OCI-LY3 (cell line): ENCODE data around the gene LSM4.

Source experiments
- EZH2phosphoT487 ChIP-seq: fragments of 200-600 bp; shearing (Covaris generic); IDR thresholded peaks from 2 replicates; pipeline ENCODE4 v1.6.1; 2018; ENCODE audit warnings: antibody characterized with exemption, mixed run types, low read depth
- TF ChIP-seq, protein P1 (sequence below): fragments of 200-600, 300-600 bp; sonication (generic); IDR thresholded peaks from 2 replicates; pipeline ENCODE4 v1.5.1; 2014; ENCODE audit warnings: antibody characterized with exemption, low read length, low read depth

DNA sequence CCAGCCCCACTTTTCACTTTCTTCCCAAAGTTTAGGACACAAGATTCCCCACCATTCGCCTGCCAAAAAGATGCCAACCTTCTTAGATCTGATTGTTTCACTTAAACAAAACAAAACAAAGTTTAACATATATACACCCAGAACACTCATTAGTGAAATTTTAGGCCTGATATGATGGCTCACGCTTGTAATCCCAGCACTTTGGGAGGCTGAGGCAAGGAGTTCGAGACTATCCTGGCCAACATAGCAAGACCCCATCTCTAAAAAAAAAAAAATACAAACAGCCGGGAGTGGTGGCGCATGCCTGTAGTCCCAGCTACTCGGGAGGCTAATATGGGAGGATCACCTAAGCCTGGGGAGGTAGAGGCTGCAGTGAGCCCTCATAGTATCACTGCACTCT, 22.4 kb upstream of the LSM4 start:
- TF ChIP-seq, protein P1, sequence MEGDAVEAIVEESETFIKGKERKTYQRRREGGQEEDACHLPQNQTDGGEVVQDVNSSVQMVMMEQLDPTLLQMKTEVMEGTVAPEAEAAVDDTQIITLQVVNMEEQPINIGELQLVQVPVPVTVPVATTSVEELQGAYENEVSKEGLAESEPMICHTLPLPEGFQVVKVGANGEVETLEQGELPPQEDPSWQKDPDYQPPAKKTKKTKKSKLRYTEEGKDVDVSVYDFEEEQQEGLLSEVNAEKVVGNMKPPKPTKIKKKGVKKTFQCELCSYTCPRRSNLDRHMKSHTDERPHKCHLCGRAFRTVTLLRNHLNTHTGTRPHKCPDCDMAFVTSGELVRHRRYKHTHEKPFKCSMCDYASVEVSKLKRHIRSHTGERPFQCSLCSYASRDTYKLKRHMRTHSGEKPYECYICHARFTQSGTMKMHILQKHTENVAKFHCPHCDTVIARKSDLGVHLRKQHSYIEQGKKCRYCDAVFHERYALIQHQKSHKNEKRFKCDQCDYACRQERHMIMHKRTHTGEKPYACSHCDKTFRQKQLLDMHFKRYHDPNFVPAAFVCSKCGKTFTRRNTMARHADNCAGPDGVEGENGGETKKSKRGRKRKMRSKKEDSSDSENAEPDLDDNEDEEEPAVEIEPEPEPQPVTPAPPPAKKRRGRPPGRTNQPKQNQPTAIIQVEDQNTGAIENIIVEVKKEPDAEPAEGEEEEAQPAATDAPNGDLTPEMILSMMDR, result no peak
- no peak for TF ChIP-seq EZH2phosphoT487
